ENCODE results near the gene KISS1R. TPM values are rescaled to one million over a fixed set of nuclear protein-coding genes. Genes with fewer than 3 reads are reported as not detected.

KISS1R gene
- polyA plus RNA-seq, 1 experiment = not detected

GRCh38 chr19:870314-870713 is 46.8 kb upstream of the KISS1R start:
- H3K27me3 ChIP-seq (ENCODE audit: control insufficient read depth, insufficient read depth, low read length) = no peaks in the 10 kb centered on the region
- ChIA-PET POLR2A (no interaction called here), CTCF (no interaction called here)
- DNase-seq (ENCODE audit: low read depth) = no peak
- no peak overlapping the region for H3K4me3 ChIP-seq (ENCODE audit: low read depth, low read length)
- peaks cover 26% of the 10 kb centered on the region for H3K36me3 ChIP-seq (ENCODE audit: control insufficient read depth, insufficient read depth, low read length)
- TF ChIP-seq, protein P1, sequence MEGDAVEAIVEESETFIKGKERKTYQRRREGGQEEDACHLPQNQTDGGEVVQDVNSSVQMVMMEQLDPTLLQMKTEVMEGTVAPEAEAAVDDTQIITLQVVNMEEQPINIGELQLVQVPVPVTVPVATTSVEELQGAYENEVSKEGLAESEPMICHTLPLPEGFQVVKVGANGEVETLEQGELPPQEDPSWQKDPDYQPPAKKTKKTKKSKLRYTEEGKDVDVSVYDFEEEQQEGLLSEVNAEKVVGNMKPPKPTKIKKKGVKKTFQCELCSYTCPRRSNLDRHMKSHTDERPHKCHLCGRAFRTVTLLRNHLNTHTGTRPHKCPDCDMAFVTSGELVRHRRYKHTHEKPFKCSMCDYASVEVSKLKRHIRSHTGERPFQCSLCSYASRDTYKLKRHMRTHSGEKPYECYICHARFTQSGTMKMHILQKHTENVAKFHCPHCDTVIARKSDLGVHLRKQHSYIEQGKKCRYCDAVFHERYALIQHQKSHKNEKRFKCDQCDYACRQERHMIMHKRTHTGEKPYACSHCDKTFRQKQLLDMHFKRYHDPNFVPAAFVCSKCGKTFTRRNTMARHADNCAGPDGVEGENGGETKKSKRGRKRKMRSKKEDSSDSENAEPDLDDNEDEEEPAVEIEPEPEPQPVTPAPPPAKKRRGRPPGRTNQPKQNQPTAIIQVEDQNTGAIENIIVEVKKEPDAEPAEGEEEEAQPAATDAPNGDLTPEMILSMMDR (IDR thresholded peaks at IDR 0.05; ENCODE audit: insufficient read depth, low read depth, low read length) = no peak

- CTCF ChIA-PET = no interaction called here
- no peaks in the 10 kb centered on the region for H3K27me3 ChIP-seq (ENCODE audit: control insufficient read depth, insufficient read depth, low read length)
- H3K4me3 ChIP-seq (ENCODE audit: low read depth, low read length) = no peak overlapping the region
- peaks cover 28% of the 10 kb centered on the region for H3K36me3 ChIP-seq (ENCODE audit: control insufficient read depth, insufficient read depth, low read length)
- POLR2A ChIA-PET = no interaction called here
- TF ChIP-seq, protein P1 (IDR thresholded peaks at IDR 0.05; ENCODE audit: insufficient read depth, low read depth, low read length) = no peak
- no peak for DNase-seq (ENCODE audit: low read depth)
Observed at GRCh38 chr19:870963-871401, 46.2 kb upstream of the KISS1R start.

- no peaks in the 10 kb centered on the region for H3K27me3 ChIP-seq (ENCODE audit: control insufficient read depth, insufficient read depth, low read length)
- H3K4me3 ChIP-seq (ENCODE audit: low read depth, low read length) = no peak overlapping the region
- H3K36me3 ChIP-seq (ENCODE audit: control insufficient read depth, insufficient read depth, low read length) = peaks cover 29% of the 10 kb centered on the region
- ChIA-PET CTCF (no interaction called here), POLR2A (no interaction called here)
- no peak for DNase-seq (ENCODE audit: low read depth)
- TF ChIP-seq, protein P1 (IDR thresholded peaks at IDR 0.05; ENCODE audit: insufficient read depth, low read depth, low read length) = no peak
Observed at GRCh38 chr19:871446-872265, 45.5 kb upstream of the KISS1R start.

DNA sequence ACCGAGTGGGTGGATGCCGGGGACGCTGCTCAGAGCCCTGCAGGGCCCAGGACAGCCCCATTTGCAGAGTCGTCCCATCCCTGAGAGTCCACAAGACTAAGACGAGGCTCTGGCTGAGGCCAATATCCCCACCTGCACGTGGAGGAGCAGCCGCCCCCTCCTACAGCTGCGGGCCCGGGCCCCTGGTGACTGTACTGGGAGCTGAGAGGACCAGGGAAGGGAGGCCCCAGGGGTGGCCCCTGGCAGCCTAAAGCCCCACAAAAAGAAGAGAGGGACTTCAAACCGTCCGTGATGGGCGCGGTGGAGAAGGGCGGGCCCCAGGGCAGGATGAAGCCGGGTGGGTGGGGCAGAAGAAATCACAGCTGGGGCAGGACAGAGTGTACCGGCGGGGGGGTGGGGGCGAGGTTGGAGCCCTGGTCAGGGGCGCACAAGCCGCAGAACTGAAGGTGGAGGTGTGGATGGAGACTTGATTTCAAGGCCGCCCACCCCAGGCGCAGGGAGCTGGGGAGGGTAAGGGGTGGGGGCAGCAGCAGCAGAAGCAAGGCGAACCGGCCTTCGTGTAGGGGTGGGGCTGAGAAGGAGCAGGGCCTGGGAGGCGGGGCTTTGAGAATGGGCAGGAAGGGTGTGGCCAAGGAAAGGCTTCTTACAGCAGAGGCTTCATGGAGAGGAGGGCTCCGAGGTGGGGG is 44.7 kb upstream of the KISS1R start:
- DNase-seq (ENCODE audit: low read depth) = no peak
- H3K4me3 ChIP-seq (ENCODE audit: low read depth, low read length) = no peak overlapping the region
- ChIA-PET POLR2A (no interaction called here), CTCF (interaction anchor here (1.0 kb wide), 1 partner anchor 9 kb away, joined by 4 read pairs; no protein-coding TSS in a partner anchor)
- TF ChIP-seq, protein P1 (IDR thresholded peaks at IDR 0.05; ENCODE audit: insufficient read depth, low read depth, low read length) = no peak
- peaks cover 33% of the 10 kb centered on the region for H3K36me3 ChIP-seq (ENCODE audit: control insufficient read depth, insufficient read depth, low read length)
- H3K27me3 ChIP-seq (ENCODE audit: control insufficient read depth, insufficient read depth, low read length) = no peaks in the 10 kb centered on the region

DNA sequence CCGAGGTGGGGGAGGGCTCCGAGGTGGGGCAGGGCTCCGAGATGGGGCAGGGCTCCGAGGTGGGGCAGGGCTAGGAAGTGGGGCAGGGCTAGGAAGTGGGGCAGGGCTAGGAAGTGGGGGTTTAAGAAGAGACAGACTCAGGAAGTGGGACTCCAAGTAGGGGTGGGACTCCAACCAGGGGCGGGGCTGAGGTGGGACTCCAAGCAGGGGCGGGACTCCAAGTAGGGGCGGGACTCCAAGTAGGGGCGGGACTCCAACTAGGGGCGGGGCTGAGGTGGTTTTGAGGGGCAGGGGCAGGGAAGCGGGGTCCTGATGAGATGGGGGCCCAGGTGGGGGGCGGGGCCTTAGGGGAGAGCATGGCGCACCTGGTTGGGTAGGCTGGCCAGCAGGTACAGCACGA is 44.0 kb upstream of the KISS1R start:
- H3K4me3 ChIP-seq (ENCODE audit: low read depth, low read length) = no peak overlapping the region
- ChIA-PET CTCF (interaction anchor here (1.0 to 1.4 kb wide), 2 partner anchors 9 to 16 kb away, joined by 3 to 4 read pairs; no protein-coding TSS in a partner anchor), POLR2A (no interaction called here)
- DNase-seq (ENCODE audit: low read depth) = no peak
- H3K36me3 ChIP-seq (ENCODE audit: control insufficient read depth, insufficient read depth, low read length) = peaks cover 27% of the 10 kb centered on the region
- TF ChIP-seq, protein P1 (IDR thresholded peaks at IDR 0.05; ENCODE audit: insufficient read depth, low read depth, low read length) = no peak
- no peaks in the 10 kb centered on the region for H3K27me3 ChIP-seq (ENCODE audit: control insufficient read depth, insufficient read depth, low read length)

Data from BJ (cell line).